Nephron progenitor cell (in vitro differentiated cells): Measurements from ENCODE around the gene RAI14.

Experiments
- DNase-seq: peaks from one replicate; pipeline ENCODE4 v3.0.0; 2021
- H3K27ac Mint-ChIP-seq: 2 replicates; pipeline ENCODE4 v1.8.0; 2021; ENCODE audit warnings: mild to moderate bottlenecking, moderate library complexity, mixed read lengths
- H3K27me3 Mint-ChIP-seq: 2 replicates; pipeline ENCODE4 v1.8.0; 2021; ENCODE audit warnings: mild to moderate bottlenecking, low read depth, mixed read lengths; ENCODE audit not compliant: poor library complexity
- H3K36me3 Mint-ChIP-seq: 2 replicates; pipeline ENCODE4 v1.8.0; 2021; ENCODE audit warnings: low read depth, mixed read lengths
- H3K4me1 Mint-ChIP-seq: 2 replicates; pipeline ENCODE4 v1.8.0; 2021; ENCODE audit warnings: mixed read lengths
- H3K4me3 Mint-ChIP-seq: 2 replicates; pipeline ENCODE4 v1.8.0; 2021; ENCODE audit warnings: mild to moderate bottlenecking, moderate library complexity, mixed read lengths
- H3K9me3 Mint-ChIP-seq: 2 replicates; pipeline ENCODE4 v1.8.0; 2021; ENCODE audit warnings: mild to moderate bottlenecking, moderate library complexity, mixed read lengths
- CTCF ChIP-seq: fragments of 200-600 bp; sonication (generic); IDR thresholded peaks from 2 replicates; pipeline ENCODE4 v1.5.0; 2021; ENCODE audit warnings: antibody characterized with exemption

Gene RAI14

GRCh38 chr5:34854459-34855174 is 198.5 kb downstream of the RAI14 start:
- no peak for DNase-seq
- Mint-ChIP-seq H3K27ac (peak overlapping the region; percentile 46), H3K4me1 (peaks cover 45% of the 10 kb centered on the region), H3K9me3 (peaks cover 9% of the 10 kb centered on the region), H3K27me3 (peaks cover 9% of the 10 kb centered on the region), H3K36me3 (peaks cover 18% of the 10 kb centered on the region), H3K4me3 (no peak overlapping the region)
- TF ChIP-seq CTCF, result no peak

GRCh38 chr5:34857161-34857560 is 201.0 kb downstream of the RAI14 start:
- H3K9me3 Mint-ChIP-seq, result peaks cover 7% of the 10 kb centered on the region
- DNase-seq, result no peak
- H3K27me3 Mint-ChIP-seq, result peaks cover 13% of the 10 kb centered on the region
- TF ChIP-seq CTCF, result no peak
- peaks cover 8% of the 10 kb centered on the region for H3K36me3 Mint-ChIP-seq
- no peak overlapping the region for H3K27ac Mint-ChIP-seq
- H3K4me1 Mint-ChIP-seq, result peaks cover 49% of the 10 kb centered on the region
- H3K4me3 Mint-ChIP-seq, result no peak overlapping the region

GRCh38 chr5:34857894-34858293 is 201.8 kb downstream of the RAI14 start:
- no peak overlapping the region for H3K4me3 Mint-ChIP-seq
- TF ChIP-seq CTCF, result no peak
- no peak overlapping the region for H3K27ac Mint-ChIP-seq
- peaks cover 14% of the 10 kb centered on the region for H3K27me3 Mint-ChIP-seq
- DNase-seq, result no peak
- peaks cover 42% of the 10 kb centered on the region for H3K4me1 Mint-ChIP-seq
- H3K9me3 Mint-ChIP-seq, result no peaks in the 10 kb centered on the region
- H3K36me3 Mint-ChIP-seq, result peaks cover 1% of the 10 kb centered on the region

- Mint-ChIP-seq H3K4me1 (peaks cover 33% of the 10 kb centered on the region), H3K27me3 (peaks cover 16% of the 10 kb centered on the region), H3K4me3 (no peak overlapping the region), H3K36me3 (no peaks in the 10 kb centered on the region), H3K27ac (peak overlapping the region; percentile 47), H3K9me3 (no peaks in the 10 kb centered on the region)
- no peak for DNase-seq
- TF ChIP-seq CTCF, result no peak
Measured at GRCh38 chr5:34858790-34859189, 202.7 kb downstream of the RAI14 start.

- Mint-ChIP-seq H3K9me3 (no peaks in the 10 kb centered on the region), H3K27ac (peak overlapping the region; percentile 47), H3K4me3 (no peak overlapping the region), H3K27me3 (peaks cover 16% of the 10 kb centered on the region), H3K4me1 (peaks cover 28% of the 10 kb centered on the region), H3K36me3 (no peaks in the 10 kb centered on the region)
- no peak for DNase-seq
- no peak for TF ChIP-seq CTCF
Measured at GRCh38 chr5:34859253-34859652, 203.1 kb downstream of the RAI14 start.

- no peaks in the 10 kb centered on the region for H3K36me3 Mint-ChIP-seq
- H3K4me1 Mint-ChIP-seq, result peaks cover 22% of the 10 kb centered on the region
- H3K27me3 Mint-ChIP-seq, result peaks cover 7% of the 10 kb centered on the region
- no peaks in the 10 kb centered on the region for H3K9me3 Mint-ChIP-seq
- H3K27ac Mint-ChIP-seq, result no peak overlapping the region
- no peak for TF ChIP-seq CTCF
- no peak for DNase-seq
- no peak overlapping the region for H3K4me3 Mint-ChIP-seq
Measured at GRCh38 chr5:34863946-34864345, 207.8 kb downstream of the RAI14 start.
